Osteoblast (primary cell): ENCODE measurements around the gene CASP12. TPM values are rescaled to one million over a fixed set of nuclear protein-coding genes. Genes with fewer than 3 reads are reported as not detected.

Source experiments
- DNase-seq: peaks from one replicate; pipeline ENCODE4 v3.0.0; 2011; ENCODE audit warnings: low spot score, mixed read lengths; ENCODE audit not compliant: insufficient read length; ENCODE audit errors: missing footprints
- H2AFZ ChIP-seq: 2 replicates; pipeline ENCODE4 v1.6.0; 2011; ENCODE audit warnings: mild to moderate bottlenecking, low read length
- H3K27ac ChIP-seq: 2 replicates; pipeline ENCODE4 v1.5.1; 2011; ENCODE audit warnings: mild to moderate bottlenecking, low read depth, low read length, moderate library complexity
- H3K27me3 ChIP-seq: 2 replicates; pipeline ENCODE4 v1.6.0; 2012; ENCODE audit warnings: mild to moderate bottlenecking, control low read depth, inconsistent platforms, low read length, moderate library complexity; ENCODE audit not compliant: insufficient read depth
- H3K36me3 ChIP-seq: 2 replicates; pipeline ENCODE4 v1.5.1; 2011; ENCODE audit warnings: mild to moderate bottlenecking, low read length, control low read depth, moderate library complexity; ENCODE audit not compliant: insufficient read depth
- H3K4me1 ChIP-seq: 2 replicates; pipeline ENCODE4 v1.5.1; 2011; ENCODE audit warnings: mild to moderate bottlenecking, low read length, control low read depth, moderate library complexity; ENCODE audit not compliant: insufficient read depth
- H3K4me2 ChIP-seq: 2 replicates; pipeline ENCODE4 v1.6.0; 2011; ENCODE audit warnings: mild to moderate bottlenecking, low read length; ENCODE audit not compliant: insufficient read depth
- H3K4me3 ChIP-seq: fragments of 200-600 bp; sonication (generic); 3 replicates; pipeline ENCODE4 v1.5.1; 2012; ENCODE audit warnings: mild to moderate bottlenecking, low read length, inconsistent platforms; ENCODE audit not compliant: insufficient read depth
- H3K79me2 ChIP-seq: 2 replicates; pipeline ENCODE4 v1.6.0; 2012; ENCODE audit warnings: mild to moderate bottlenecking, low read length, control low read depth, inconsistent platforms; ENCODE audit not compliant: insufficient read depth
- H3K9me3 ChIP-seq: 2 replicates; pipeline ENCODE4 v1.5.1; 2011; ENCODE audit warnings: low read depth, low read length, control low read depth
- H4K20me1 ChIP-seq: 2 replicates; pipeline ENCODE4 v1.6.0; 2012; ENCODE audit warnings: mild to moderate bottlenecking, low read length, control low read depth; ENCODE audit not compliant: insufficient read depth
- total RNA-seq: library from RNA; depleted of rRNA; stranded (reverse); fragments of >200 nt; gene quantifications from 2 replicates; pipeline ENCODE4 v1.2.3, GENCODE V29; 2012
- TF ChIP-seq, protein P1 (sequence below): IDR thresholded peaks from 2 replicates; pipeline ENCODE4 v1.5.1; 2011; ENCODE audit warnings: mild to moderate bottlenecking, low read depth, low read length, moderate library complexity; ENCODE audit errors: extremely low read depth

Gene CASP12
- total RNA-seq: not detected in 2 replicates

DNA sequence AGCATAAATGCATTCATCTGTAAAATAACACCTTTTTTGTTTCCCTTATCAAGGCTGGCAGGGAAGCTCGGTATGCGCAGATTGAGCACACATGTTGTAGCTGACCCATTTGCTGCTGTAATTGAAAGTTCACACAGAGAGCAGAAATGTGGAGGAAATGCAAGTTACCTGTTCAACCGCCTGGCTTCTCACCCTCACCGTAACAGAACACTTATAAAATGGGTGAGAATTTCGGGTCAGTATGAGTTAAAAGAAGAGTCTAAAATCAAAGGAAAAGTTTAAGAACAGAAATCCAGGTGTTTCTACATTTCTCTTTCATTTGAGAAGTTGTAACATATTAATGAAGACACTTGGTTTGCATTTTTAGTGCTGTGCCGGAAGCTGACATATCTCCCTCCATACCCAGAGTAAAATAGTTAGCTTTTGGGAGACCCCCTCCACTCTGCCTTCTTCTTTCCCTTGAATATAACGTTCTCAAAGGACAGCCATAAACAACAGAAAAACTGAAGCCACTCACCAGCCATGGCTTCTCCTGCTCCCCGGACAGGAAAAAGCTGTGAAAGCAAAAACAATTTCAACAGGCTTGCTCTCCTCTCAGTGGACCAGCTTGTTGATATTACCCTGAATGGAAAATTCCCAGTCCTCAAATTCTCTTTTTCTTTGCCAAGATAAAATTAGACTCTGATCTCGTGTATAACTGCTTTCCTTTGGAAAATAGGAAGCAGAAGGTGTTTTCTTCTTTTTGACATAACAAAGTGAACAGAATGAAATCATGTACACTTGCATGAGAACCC is at the start of gene CASP12:
TSS of gene CASP12 (minus strand) at position 570 of the 794 bp plus-strand sequence.
- Histone ChIP-seq H3K79me2 (no peaks in the 10 kb centered on the region), H3K4me3 (peak within 1 kb of the TSS; percentile 32), H3K4me1 (peaks cover 3% of the 10 kb centered on the region), H2AFZ (peak within 1 kb of the TSS; percentile 78), H3K27ac (no peak within 1 kb of the TSS), H3K36me3 (no peaks in the 10 kb centered on the region), H4K20me1 (no peaks in the 10 kb centered on the region), H3K4me2 (peak within 1 kb of the TSS; percentile 59), H3K9me3 (no peaks in the 10 kb centered on the region), H3K27me3 (no peaks in the 10 kb centered on the region)
- DNase-seq: no peak
- TF ChIP-seq, protein P1, sequence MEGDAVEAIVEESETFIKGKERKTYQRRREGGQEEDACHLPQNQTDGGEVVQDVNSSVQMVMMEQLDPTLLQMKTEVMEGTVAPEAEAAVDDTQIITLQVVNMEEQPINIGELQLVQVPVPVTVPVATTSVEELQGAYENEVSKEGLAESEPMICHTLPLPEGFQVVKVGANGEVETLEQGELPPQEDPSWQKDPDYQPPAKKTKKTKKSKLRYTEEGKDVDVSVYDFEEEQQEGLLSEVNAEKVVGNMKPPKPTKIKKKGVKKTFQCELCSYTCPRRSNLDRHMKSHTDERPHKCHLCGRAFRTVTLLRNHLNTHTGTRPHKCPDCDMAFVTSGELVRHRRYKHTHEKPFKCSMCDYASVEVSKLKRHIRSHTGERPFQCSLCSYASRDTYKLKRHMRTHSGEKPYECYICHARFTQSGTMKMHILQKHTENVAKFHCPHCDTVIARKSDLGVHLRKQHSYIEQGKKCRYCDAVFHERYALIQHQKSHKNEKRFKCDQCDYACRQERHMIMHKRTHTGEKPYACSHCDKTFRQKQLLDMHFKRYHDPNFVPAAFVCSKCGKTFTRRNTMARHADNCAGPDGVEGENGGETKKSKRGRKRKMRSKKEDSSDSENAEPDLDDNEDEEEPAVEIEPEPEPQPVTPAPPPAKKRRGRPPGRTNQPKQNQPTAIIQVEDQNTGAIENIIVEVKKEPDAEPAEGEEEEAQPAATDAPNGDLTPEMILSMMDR: no peak

DNA sequence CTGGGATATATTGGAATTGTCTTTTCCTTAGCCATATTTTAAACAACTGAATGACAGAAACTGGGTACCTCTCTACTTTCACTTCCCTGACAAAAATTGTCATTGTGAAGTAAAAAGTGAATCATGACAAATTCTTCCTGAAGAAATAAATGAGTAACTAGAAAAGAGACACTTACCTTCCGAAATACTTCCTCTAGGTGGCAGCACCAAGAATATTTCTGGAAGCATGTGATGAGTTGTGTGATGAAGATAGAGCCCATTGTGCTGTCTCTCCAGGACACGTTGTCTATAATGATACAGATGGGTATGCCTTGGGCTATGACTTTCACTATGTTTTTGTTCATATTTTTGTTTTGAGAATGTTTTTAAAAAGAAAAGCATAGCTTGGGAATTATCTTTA is 48.6 kb upstream of the CASP12 start:
- Histone ChIP-seq H3K36me3 (peaks cover 49% of the 10 kb centered on the region), H3K27me3 (no peaks in the 10 kb centered on the region)
- TF ChIP-seq, protein P1: peak; percentile 67

DNA sequence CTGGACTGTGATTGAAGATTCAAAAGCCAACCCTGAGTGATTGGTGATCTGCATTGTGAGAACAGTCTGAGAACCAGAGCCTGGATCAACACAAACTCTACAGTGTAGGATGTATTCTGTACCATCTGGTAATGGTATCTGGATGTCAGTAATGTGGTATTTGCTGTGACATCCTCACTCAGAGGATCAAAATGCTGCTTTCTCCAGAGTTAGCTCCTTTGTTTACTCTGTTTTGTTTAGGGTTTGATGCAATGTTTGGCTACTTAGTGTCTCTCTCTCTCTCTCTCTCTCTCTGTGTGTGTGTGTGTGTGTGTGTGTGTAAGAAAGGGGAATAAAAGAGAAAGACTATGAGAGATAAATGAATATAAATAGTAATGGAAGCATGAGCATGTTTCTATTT is 45.8 kb upstream of the CASP12 start:
- Histone ChIP-seq H4K20me1 (no peaks in the 10 kb centered on the region), H3K27me3 (no peaks in the 10 kb centered on the region), H3K9me3 (no peaks in the 10 kb centered on the region), H3K27ac (no peak overlapping the region), H3K4me1 (no peaks in the 10 kb centered on the region), H2AFZ (no peak overlapping the region), H3K36me3 (peaks cover 25% of the 10 kb centered on the region), H3K4me2 (no peak overlapping the region), H3K79me2 (no peaks in the 10 kb centered on the region), H3K4me3 (no peak overlapping the region)
- TF ChIP-seq, protein P1: no peak
- DNase-seq: no peak

More for the DNA sequence above, 48.6 kb upstream of the CASP12 start:
- Histone ChIP-seq H3K4me3 (no peak overlapping the region), H3K9me3 (no peaks in the 10 kb centered on the region), H3K4me1 (no peaks in the 10 kb centered on the region), H3K79me2 (no peaks in the 10 kb centered on the region), H2AFZ (no peak overlapping the region), H4K20me1 (no peaks in the 10 kb centered on the region), H3K27ac (no peak overlapping the region), H3K4me2 (no peak overlapping the region)
- DNase-seq: no peak

DNA sequence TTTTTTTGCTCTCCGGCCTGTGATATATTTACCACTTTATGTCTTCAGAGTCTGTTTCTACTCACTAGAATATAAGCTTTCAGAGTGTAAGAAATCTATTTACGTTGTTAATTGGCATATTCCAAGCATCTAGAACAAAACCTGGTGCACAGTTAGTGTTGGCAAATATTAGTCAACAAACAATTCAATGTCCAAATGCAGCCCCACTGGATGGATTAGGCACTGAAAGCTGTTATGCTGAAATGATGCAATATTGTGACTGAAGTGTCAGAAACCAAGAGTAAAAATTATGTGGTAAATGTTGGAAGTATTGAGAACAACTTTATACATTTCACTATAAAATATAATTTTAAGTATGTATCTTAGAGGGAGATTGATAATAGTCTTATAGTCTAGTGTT is 45.3 kb upstream of the CASP12 start:
- Histone ChIP-seq H2AFZ (no peak overlapping the region), H3K4me2 (no peak overlapping the region), H3K4me3 (no peak overlapping the region), H3K9me3 (no peaks in the 10 kb centered on the region), H3K36me3 (peaks cover 20% of the 10 kb centered on the region), H3K27ac (no peak overlapping the region), H3K27me3 (no peaks in the 10 kb centered on the region), H4K20me1 (no peaks in the 10 kb centered on the region), H3K4me1 (no peaks in the 10 kb centered on the region), H3K79me2 (no peaks in the 10 kb centered on the region)
- TF ChIP-seq, protein P1: no peak
- no peak for DNase-seq
